Endothelial cell of umbilical vein (primary cell): Measurements from ENCODE around the gene ANKUB1. TPM values are rescaled to one million over a fixed set of nuclear protein-coding genes. Genes with fewer than 3 reads are reported as not detected.

ENCODE experiments used
- BruUV-seq: library from RNA; stranded (reverse); fragments of 400-500 nt; replicated peaks from 2 replicates; lab custom pipeline; 2021; lab: Mats Ljungman, UMichigan
- CTCF ChIA-PET: fragments of 300-600, 350-600 bp; sonication (Branson Sonifier 250); formaldehyde crosslinking; loops from one replicate; lab custom pipeline; 2021; ENCODE audit warnings: antibody characterized with exemption, inconsistent platforms; lab: Charles Lee
- POLR2A ChIA-PET: fragments of 300-600, 350-600 bp; sonication (Branson Sonifier 250); formaldehyde crosslinking; loops from one replicate; lab custom pipeline; 2021; ENCODE audit warnings: antibody characterized with exemption, inconsistent platforms; lab: Charles Lee
- DNase-seq: peaks from one replicate; pipeline ENCODE4 v3.0.0-alpha.2; 2011; ENCODE audit warnings: low read depth, low spot score
- FAIRE-seq: peaks from 2 replicates; lab custom pipeline; 2011; peaks lifted over from hg19 to GRCh38; lab: Jason Lieb, UNC
- H2AFZ ChIP-seq: 2 replicates; pipeline ENCODE4 v1.6.0; 2012; ENCODE audit warnings: low read depth, low read length, control low read depth, inconsistent platforms
- H3K27ac ChIP-seq: 2 replicates; pipeline ENCODE4 v1.5.1; 2011; ENCODE audit warnings: low read depth, mild to moderate bottlenecking, control low read depth, low read length, moderate library complexity; ENCODE audit not compliant: insufficient read depth
- H3K27me3 ChIP-seq, 2 experiments: 2 replicates each; pipeline versions ENCODE4 v1.6.0 to v1.6.1; 2011; ENCODE audit warnings: low read length in 2 of 2, mixed read lengths in 1 of 2; ENCODE audit not compliant: control insufficient read depth in 2 of 2, insufficient read depth in 2 of 2
- H3K36me3 ChIP-seq, 2 experiments: 2 replicates in 1 of 2; 3 replicates in 1 of 2; pipeline ENCODE4 v1.5.1; 2011; ENCODE audit warnings: low read length in 2 of 2, mild to moderate bottlenecking in 1 of 2, moderate library complexity in 1 of 2; ENCODE audit not compliant: control insufficient read depth in 2 of 2, insufficient read depth in 2 of 2; ENCODE audit errors: extremely low read depth in 1 of 2
- H3K4me1 ChIP-seq: 3 replicates; pipeline ENCODE4 v1.5.1; 2011; ENCODE audit warnings: mild to moderate bottlenecking, low read length; ENCODE audit not compliant: control insufficient read depth, insufficient read depth; ENCODE audit errors: extremely low read depth
- H3K4me2 ChIP-seq: 2 replicates; pipeline ENCODE4 v1.6.1; 2011; ENCODE audit warnings: low read length, control low read depth, mixed read lengths; ENCODE audit not compliant: insufficient read depth
- H3K4me3 ChIP-seq, 3 experiments: fragments of 200-600 bp in 1 of 3; sonication (generic), shearing (Covaris generic) in 1 of 3; replicated peaks in 1 of 3; 2 replicates each; pipeline ENCODE4 v1.5.1; 2011 to 2016; ENCODE audit warnings: control low read depth in 3 of 3, low read length in 3 of 3, mild to moderate bottlenecking in 2 of 3, inconsistent platforms in 1 of 3, low read depth in 1 of 3, moderate library complexity in 1 of 3; ENCODE audit not compliant: insufficient read depth in 1 of 3
- H3K79me2 ChIP-seq: 2 replicates; pipeline ENCODE4 v1.6.0; 2012; ENCODE audit warnings: low read length, inconsistent platforms; ENCODE audit not compliant: control insufficient read depth, insufficient read depth
- H3K9ac ChIP-seq: replicated peaks from 2 replicates; pipeline ENCODE3; 2011; ENCODE audit warnings: low read length, control low read depth; ENCODE audit not compliant: insufficient read depth; ENCODE audit errors: extremely low read depth
- H3K9me1 ChIP-seq: replicated peaks from 3 replicates; pipeline ENCODE4 v1.6.0; 2011; ENCODE audit warnings: mild to moderate bottlenecking, low read length; ENCODE audit not compliant: control insufficient read depth, insufficient read depth; ENCODE audit errors: extremely low read depth
- H3K9me3 ChIP-seq: replicated peaks from 2 replicates; pipeline ENCODE4 v1.5.1; 2012; ENCODE audit warnings: low read length, inconsistent platforms; ENCODE audit not compliant: control insufficient read depth, insufficient read depth
- H4K20me1 ChIP-seq: replicated peaks from 2 replicates; pipeline ENCODE3; 2011; ENCODE audit warnings: mild to moderate bottlenecking, low read length; ENCODE audit not compliant: control insufficient read depth, insufficient read depth; ENCODE audit errors: extremely low read depth
- CTCF ChIP-seq, 2 donors: IDR thresholded peaks; 1 replicate in 1 of 2; 2 replicates in 1 of 2; pipeline ENCODE4 v1.5.1; 2011; ENCODE audit warnings: low read length in 2 of 2, mild to moderate bottlenecking in 2 of 2, moderate library complexity in 2 of 2, control low read depth in 1 of 2, inconsistent platforms in 1 of 2, low read depth in 1 of 2; ENCODE audit not compliant: insufficient read depth in 1 of 2; ENCODE audit errors: extremely low read depth in 1 of 2
- EZH2 ChIP-seq: IDR thresholded peaks from 2 replicates; pipeline ENCODE4 v1.6.1; 2012; ENCODE audit warnings: borderline replicate concordance, low read depth, mild to moderate bottlenecking, moderate library complexity, low read length, inconsistent platforms; ENCODE audit not compliant: severe bottlenecking
- FOS ChIP-seq: IDR thresholded peaks from 2 replicates; pipeline ENCODE4 v1.6.1; 2011; ENCODE audit warnings: mild to moderate bottlenecking, low read length, moderate library complexity, borderline replicate concordance; ENCODE audit not compliant: insufficient read depth
- GATA2 ChIP-seq: IDR thresholded peaks from 2 replicates; pipeline ENCODE4 v1.7.0; 2011; ENCODE audit warnings: low read depth, mild to moderate bottlenecking, moderate library complexity, mixed read lengths, low read length; ENCODE audit not compliant: insufficient read length, insufficient read depth
- JUN ChIP-seq: IDR thresholded peaks from 2 replicates; pipeline ENCODE4 v1.6.1; 2011; ENCODE audit warnings: borderline replicate concordance, low read depth; ENCODE audit not compliant: insufficient read length, insufficient read depth
- MYC ChIP-seq: IDR thresholded peaks from one replicate; pipeline ENCODE4 v1.6.1; 2011; ENCODE audit warnings: mild to moderate bottlenecking, low read depth, low read length
- POLR2A ChIP-seq: IDR thresholded peaks from 2 replicates; pipeline ENCODE4 v1.6.1; 2012; ENCODE audit warnings: low read depth, mild to moderate bottlenecking, control low read depth, low read length
- POLR2AphosphoS5 ChIP-seq: IDR thresholded peaks from 2 replicates; pipeline ENCODE4 v1.6.1; 2012; ENCODE audit warnings: low read depth, mild to moderate bottlenecking, control low read depth, low read length, moderate library complexity; ENCODE audit not compliant: insufficient read depth
- dilution Hi-C: fragments of 300-500 bp; cut with MboI; formaldehyde crosslinking; loops from one replicate; pipeline ENCODE4 v1.15.0; 2019; ENCODE audit warnings: low sequenced_read_pairs; ENCODE audit not compliant: extremely low pct_ligation_motif_present
- intact Hi-C: fragments of 100-400 bp; cut with micrococcal nuclease; formaldehyde crosslinking; loops from one replicate; pipeline ENCODE4 v1.10.0; 2022
- polyA plus RNA-seq, 4 experiments: library from polyadenylated mRNA; depleted of rRNA in 3 of 4; stranded (reverse) in 3 of 4; unstranded in 1 of 4; fragments of >200 nt; gene quantifications; 2 replicates each; pipeline versions ENCODE4 v1.2.1 to v1.2.3, GENCODE V29; 2011 to 2012; ENCODE audit warnings: missing spikeins in 1 of 4
- total RNA-seq: library from RNA; stranded (reverse); gene quantifications from 2 replicates; pipeline ENCODE4 v1.2.3, GENCODE V29; 2021
- TF ChIP-seq, protein P1 (sequence below): IDR thresholded peaks from 2 replicates; pipeline ENCODE4 v1.6.1; 2011; ENCODE audit not compliant: insufficient read depth, insufficient read length

ANKUB1 gene
- total and polyA plus RNA-seq, 2 donors (not counting 3 experiments of a cell fraction or from before 2014, with no cell fraction given) = not detected

DNA sequence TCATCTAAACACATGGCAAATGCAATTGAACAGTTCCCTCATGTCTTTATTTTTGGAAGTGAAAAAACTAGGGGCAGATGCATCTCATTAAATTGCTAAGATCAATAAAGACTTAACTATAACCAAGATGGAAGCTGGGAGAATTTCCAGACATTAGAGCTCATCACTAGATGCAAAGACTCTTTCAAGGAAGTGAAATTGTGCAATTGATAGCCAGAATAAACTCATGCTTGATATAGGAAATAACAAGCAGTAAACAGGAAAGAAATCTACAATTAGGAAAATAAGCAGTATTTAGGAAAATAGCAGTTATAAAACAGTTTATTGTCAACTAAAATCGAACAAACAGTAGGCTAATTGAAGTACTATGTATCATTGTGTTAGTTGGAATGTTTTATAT lies 8.8 kb upstream of the ANKUB1 start:
- Histone ChIP-seq H3K9ac (no peak overlapping the region), H3K27ac (no peak overlapping the region), H3K9me1 (no peaks in the 10 kb centered on the region), H3K79me2 (no peaks in the 10 kb centered on the region), H4K20me1 (no peaks in the 10 kb centered on the region), H3K4me1 (no peaks in the 10 kb centered on the region), H3K27me3 (no peaks in the 10 kb centered on the region), H3K4me2 (no peak overlapping the region), H2AFZ (no peak overlapping the region), H3K36me3 (no peaks in the 10 kb centered on the region), H3K4me3 (no peak overlapping the region), H3K9me3 (no peaks in the 10 kb centered on the region)
- no peak for DNase-seq
- FAIRE-seq = no peak
- ChIA-PET POLR2A (no interaction called here), CTCF (interaction anchor here (1.1 to 1.4 kb wide), 2 partner anchors 30 to 67 kb away, joined by 3 to 4 read pairs; no protein-coding TSS in a partner anchor)
- intact Hi-C loops = no loop called here
- dilution Hi-C loops = no loop called here
- TF ChIP-seq JUN (no peak), EZH2 (no peak), FOS (no peak), POLR2A (no peak)
- TF ChIP-seq, protein P1, sequence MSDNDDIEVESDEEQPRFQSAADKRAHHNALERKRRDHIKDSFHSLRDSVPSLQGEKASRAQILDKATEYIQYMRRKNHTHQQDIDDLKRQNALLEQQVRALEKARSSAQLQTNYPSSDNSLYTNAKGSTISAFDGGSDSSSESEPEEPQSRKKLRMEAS = no peak
- no TSS peak for BruUV-seq

GRCh38 chr3:149800693-149801092 lies 8.3 kb upstream of the ANKUB1 start:
- TF ChIP-seq POLR2A (no peak), POLR2AphosphoS5 (no peak), FOS (no peak), EZH2 (no peak), CTCF (IDR thresholded peaks at IDR 0.05; ENCODE audit: extremely low read depth in 1 of 2, insufficient read depth in 1 of 2, low read depth in 1 of 2, low read length in 2 of 2) (no peak), JUN (no peak), MYC (no peak), GATA2 (no peak)
- TF ChIP-seq, protein P1 = no peak
- intact Hi-C loops (no loop called here), dilution Hi-C loops (no loop called here)
- Histone ChIP-seq H3K36me3 (no peaks in the 10 kb centered on the region), H2AFZ (no peak overlapping the region), H3K4me2 (no peak overlapping the region), H3K9ac (no peak overlapping the region), H3K27me3 (no peaks in the 10 kb centered on the region), H3K9me1 (no peaks in the 10 kb centered on the region), H3K27ac (no peak overlapping the region), H4K20me1 (no peaks in the 10 kb centered on the region), H3K4me3 (no peak overlapping the region), H3K9me3 (no peaks in the 10 kb centered on the region), H3K4me1 (no peaks in the 10 kb centered on the region), H3K79me2 (no peaks in the 10 kb centered on the region)
- no TSS peak for BruUV-seq
- POLR2A ChIA-PET = no interaction called here
- no peak for DNase-seq
- CTCF ChIA-PET = interaction anchor here (1.0 to 1.4 kb wide), 3 partner anchors 7 to 67 kb away, joined by 3 to 4 read pairs (median 3); no protein-coding TSS in a partner anchor
- no peak for FAIRE-seq
